ENCODE results near the gene PDE6G. TPM values are rescaled to one million over a fixed set of nuclear protein-coding genes. Genes with fewer than 3 reads are reported as not detected.

PDE6G gene
- total and polyA plus RNA-seq, 2 of the 8 experiments (the other 6 are each of a cell fraction or from before 2014, with no cell fraction given), result 5.8 to 12.9 TPM

- Histone ChIP-seq H3K4me3 (ENCODE audit: extremely low read depth in 1 of 4, insufficient read depth in 2 of 4, low read depth in 3 of 4, low read length in 4 of 4) (no peak overlapping the region), H3K9ac (replicated peaks in 1 of 4; ENCODE audit: extremely low read depth in 1 of 4, low read depth in 3 of 4, low read length in 3 of 4) (no peak overlapping the region), H3K4me1 (replicated peaks in 1 of 4; ENCODE audit: control insufficient read depth in 3 of 4, insufficient read depth in 4 of 4, low read length in 3 of 4) (no peaks in the 10 kb centered on the region), H2BK20ac (ENCODE audit: low read length) (no peak overlapping the region), H3K4ac (replicated peaks; ENCODE audit: insufficient read length, low read depth, low read length) (no peak overlapping the region), H3K23ac (ENCODE audit: insufficient read length) (no peak overlapping the region), H3K18ac (ENCODE audit: extremely low read depth, low read length) (no peak overlapping the region), H3K79me2 (ENCODE audit: control insufficient read depth in 1 of 2, insufficient read depth in 2 of 2, low read length in 2 of 2) (peaks cover 0 to 2% of the 10 kb centered on the region in 2 experiments; a peak in 1 of 4 replicates), H4K5ac (ENCODE audit: insufficient read length, low read depth, low read length) (no peak overlapping the region), H2BK15ac (ENCODE audit: low read length) (no peak overlapping the region), H3K36me3 (ENCODE audit: control insufficient read depth in 2 of 4, insufficient read depth in 4 of 4, low read length in 3 of 4) (peaks cover 16 to 54% (median 42%) of the 10 kb centered on the region in 4 experiments), H2BK120ac (replicated peaks; ENCODE audit: low read depth, low read length) (no peak overlapping the region), H3K4me2 (ENCODE audit: insufficient read depth in 1 of 2, low read depth in 2 of 2, low read length in 2 of 2) (no peak overlapping the region), H4K20me1 (replicated peaks in 1 of 2; ENCODE audit: control insufficient read depth in 1 of 2, insufficient read depth in 2 of 2, low read length in 2 of 2) (peaks cover 0 to 12% of the 10 kb centered on the region in 2 experiments), H3K56ac (replicated peaks; ENCODE audit: insufficient read length, low read depth, low read length) (no peak overlapping the region), H3K14ac (ENCODE audit: insufficient read length) (no peak overlapping the region), H3K9me3 (ENCODE audit: insufficient read depth in 2 of 2, low read depth in 1 of 2, low read length in 1 of 2) (no peaks in the 10 kb centered on the region), H4K8ac (ENCODE audit: extremely low read depth, insufficient read depth, low read length) (no peak overlapping the region), H2BK5ac (ENCODE audit: low read depth, low read length) (no peak overlapping the region), H2AK5ac (ENCODE audit: low read depth, low read length) (no peak overlapping the region), H3K27me3 (replicated peaks in 1 of 4; ENCODE audit: control insufficient read depth in 3 of 4, extremely low read depth in 1 of 4, insufficient read depth in 3 of 4, low read length in 3 of 4) (no peaks in the 10 kb centered on the region), H3K27ac (ENCODE audit: low read depth, low read length) (no peak overlapping the region), H4K91ac (replicated peaks; ENCODE audit: insufficient read length, low read length) (no peak overlapping the region), H2AFZ (ENCODE audit: low read length) (no peak overlapping the region), H3K79me1 (ENCODE audit: low read depth, low read length) (peaks cover 4% of the 10 kb centered on the region), H2BK12ac (ENCODE audit: low read depth, low read length) (no peak overlapping the region), H3K23me2 (ENCODE audit: low read depth, low read length) (no peaks in the 10 kb centered on the region)
- TF ChIP-seq YY1 (IDR thresholded peaks at IDR 0.05; ENCODE audit: low read depth, low read length), result no peak
- no peak for TF ChIP-seq RXRA (IDR thresholded peaks at IDR 0.05; ENCODE audit: insufficient read depth, low read depth, low read length)
- ChIA-PET CTCF (ENCODE audit: partially characterized antibody) (interaction anchor here (0.9 to 4.1 kb wide), 3 partner anchors 9 to 46 kb away, joined by 3 to 11 read pairs (median 3); no protein-coding TSS in a partner anchor), POLR2A (ENCODE audit: partially characterized antibody) (interaction anchor here (0.9 to 1.5 kb wide), 6 partner anchors 13 to 42 kb away, joined by 3 to 5 read pairs (median 3); no protein-coding TSS in a partner anchor)
- FAIRE-seq (no peak), DNase-seq (ENCODE audit: low read depth in 1 of 2, low spot score in 2 of 2) (no peak)
- 84% methylated on average over 6 of the region's 6 CpGs; no CpG with 5 or more reads in 1 of the 2 experiments for WGBS, 2 experiments (ENCODE audit: extremely low coverage in 1 of 2, insufficient coverage in 1 of 2, insufficient read length in 1 of 2, insufficient replicate concordance in 2 of 2, low coverage in 1 of 2, low lambda C conversion rate in 2 of 2, missing lambda C conversion rate in 1 of 2)
Observed at GRCh38 chr17:81607431-81607830, 48.9 kb downstream of the PDE6G start.

Data from H1 (cell line).